Umbilical cord (tissue), 2 donors: ENCODE results near the gene EFL1. TPM values are rescaled to one million over a fixed set of nuclear protein-coding genes. Genes with fewer than 3 reads are reported as not detected.

Experiments
- DNase-seq: peaks from one replicate; pipeline ENCODE4 v3.0.0-alpha.2; 2015; ENCODE audit warnings: low spot score
- total RNA-seq: library from RNA; depleted of rRNA; stranded (reverse); fragments of >200 nt; gene quantifications from one replicate; pipeline ENCODE4 v1.2.3, GENCODE V29; 2014; ENCODE audit warnings: low replicate concordance; ENCODE audit not compliant: insufficient read depth

The EFL1 gene
- total RNA-seq, 1 donor from 2014 or later: 12.5 TPM

- DNase-seq: no peak
These were observed 137.9 kb downstream of the EFL1 start for GRCh38 chr15:82124331-82125263.

DNA sequence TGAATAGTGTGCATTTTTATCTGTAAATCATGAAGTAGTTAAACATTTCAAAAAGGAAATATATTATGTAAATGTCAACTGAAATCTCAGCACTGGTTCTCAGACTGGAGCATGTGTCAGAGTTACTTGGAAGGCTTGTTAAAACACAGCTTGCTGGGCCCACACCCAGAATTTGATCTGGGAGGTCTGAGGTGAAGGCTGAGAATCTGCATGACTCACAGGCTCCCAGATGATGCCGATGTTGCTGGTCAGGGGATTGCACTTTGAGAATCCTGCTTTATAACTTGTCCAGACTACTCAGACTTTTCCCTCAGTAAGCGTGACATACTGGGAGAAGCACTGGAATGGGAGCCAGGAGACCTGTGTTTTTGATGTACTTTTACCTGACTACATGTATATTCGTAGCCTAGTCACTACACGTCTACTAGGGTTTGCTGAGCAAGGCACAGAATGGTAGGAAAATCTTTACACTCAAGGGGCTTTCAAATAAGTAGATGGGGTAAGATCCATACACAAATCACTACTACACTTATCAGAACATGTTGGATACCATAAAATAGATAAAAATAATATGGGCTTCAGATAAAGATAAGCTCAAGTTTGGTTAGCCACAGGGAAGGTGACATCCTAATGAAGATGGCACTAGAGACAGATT, 139.7 kb downstream of the EFL1 start:
- DNase-seq: peak; percentile 96

DNA sequence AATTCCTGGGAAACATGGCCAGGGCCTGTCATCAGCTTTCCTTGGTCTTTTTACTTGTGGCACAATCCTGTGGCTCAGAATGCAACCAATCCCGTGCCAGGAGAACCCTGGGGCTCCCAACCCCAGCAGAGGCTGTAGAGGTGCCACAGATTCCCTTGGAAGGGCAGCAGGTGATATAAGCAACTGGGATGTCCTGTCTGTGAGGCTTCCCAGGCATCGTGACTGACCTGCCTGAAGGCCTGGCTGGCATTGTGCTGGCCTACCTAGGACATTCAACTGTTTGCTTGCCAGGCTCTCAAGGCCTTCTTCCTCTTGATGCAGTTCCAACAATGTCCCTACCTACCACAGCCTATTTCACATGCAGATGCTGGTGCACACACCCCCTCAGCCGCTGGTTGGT, 144.5 kb downstream of the EFL1 start:
- no peak for DNase-seq

GRCh38 chr15:82117296-82117695, 145.2 kb downstream of the EFL1 start:
- no peak for DNase-seq

- DNase-seq: no peak
These were observed 147.9 kb downstream of the EFL1 start for GRCh38 chr15:82114660-82115059.

DNA sequence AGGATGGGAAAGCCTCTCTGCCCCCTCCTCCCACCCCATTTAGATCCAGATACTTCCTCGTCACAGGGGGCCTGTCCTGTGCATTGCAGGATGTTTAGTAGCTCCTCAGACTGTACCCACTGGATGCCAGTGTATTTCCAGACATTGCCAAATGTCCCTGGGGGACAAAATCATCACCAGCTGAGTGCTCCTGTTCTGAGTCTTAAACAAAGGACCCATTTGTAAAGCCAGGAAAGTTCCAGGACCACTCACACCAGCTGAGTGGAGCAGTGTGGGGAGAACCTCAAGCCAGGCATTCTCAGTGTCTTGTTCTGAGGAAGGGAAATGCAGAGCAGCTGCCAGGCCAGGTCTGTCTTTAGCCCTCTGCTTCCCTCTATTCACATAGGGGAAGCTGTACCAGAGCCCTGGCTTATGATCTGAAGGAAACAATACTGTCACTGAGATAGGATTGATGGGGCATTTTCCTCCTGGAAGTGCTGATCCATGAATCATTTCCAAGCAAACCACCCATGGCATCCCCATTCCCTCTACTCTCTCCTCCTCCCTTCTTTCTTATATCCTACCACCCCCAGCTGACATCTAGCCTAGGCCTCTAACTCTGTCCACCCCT, 149.3 kb downstream of the EFL1 start:
- DNase-seq: no peak

DNA sequence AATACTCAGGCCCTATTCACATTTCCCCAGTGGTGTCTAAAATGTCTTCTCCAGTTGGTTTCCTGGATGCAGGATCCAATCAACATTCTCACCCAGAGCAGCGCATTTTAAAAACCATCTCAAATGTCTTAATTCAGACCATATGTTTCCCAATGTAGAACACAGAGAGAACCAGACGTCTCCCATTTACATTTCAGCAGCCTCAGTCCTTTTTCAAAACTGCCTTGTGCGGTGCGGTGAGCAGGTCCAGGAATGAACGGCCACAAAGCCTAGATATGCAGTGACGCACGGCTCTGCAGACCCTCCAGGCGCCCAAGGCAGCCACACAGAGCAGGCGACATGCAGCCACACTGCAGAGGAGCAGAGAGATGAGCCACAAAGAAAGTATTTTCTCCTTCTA, 150.6 kb downstream of the EFL1 start:
- DNase-seq: no peak

DNA sequence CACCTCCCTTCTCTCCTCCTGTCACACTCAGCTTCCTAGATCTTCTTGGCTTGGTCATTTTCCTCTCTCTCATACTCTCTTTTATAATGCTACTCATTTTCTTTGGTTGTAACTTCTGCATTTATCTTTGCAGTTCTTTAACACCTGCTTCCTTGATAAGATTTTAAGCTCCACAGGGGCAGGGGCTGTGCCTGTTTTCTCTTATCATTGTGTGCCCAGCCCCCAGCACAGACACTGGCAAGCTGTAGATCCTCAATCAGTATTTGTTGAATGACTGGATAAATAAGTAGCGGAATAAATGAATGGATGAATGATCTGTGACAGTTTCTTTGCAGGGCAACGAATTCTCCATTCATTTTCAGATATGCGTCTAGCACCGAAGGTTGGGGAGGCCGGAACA, 152.4 kb downstream of the EFL1 start:
- DNase-seq: no peak

DNA sequence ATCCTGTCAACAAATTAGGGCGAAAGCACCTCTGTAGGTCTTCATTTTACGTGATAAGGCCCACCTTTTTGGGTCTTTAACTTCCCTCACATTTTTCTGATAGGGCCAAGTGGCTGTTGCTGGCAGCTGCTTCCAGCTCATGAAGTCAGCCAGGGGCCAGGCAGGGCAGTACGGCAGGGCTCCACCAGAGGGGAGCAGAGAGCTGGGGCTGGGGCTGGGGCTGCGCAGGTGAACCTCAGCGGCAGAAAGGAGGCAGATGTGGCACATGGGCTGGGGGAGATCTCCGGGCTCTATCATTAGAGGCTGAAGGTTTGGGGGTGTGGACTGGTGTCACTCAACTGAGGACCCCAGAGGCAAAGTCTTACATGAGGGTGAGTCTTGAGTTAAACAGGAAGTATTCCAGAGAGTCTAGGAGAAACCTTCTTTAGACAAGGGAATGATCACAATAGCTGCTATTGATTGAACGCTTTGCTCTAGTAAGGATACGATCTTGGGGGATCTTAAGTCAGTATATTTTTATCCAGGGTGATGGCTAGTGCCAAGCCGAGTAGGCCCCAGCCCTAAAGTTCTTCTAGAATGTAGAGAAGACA, 153.9 kb downstream of the EFL1 start:
- no peak for DNase-seq

DNA sequence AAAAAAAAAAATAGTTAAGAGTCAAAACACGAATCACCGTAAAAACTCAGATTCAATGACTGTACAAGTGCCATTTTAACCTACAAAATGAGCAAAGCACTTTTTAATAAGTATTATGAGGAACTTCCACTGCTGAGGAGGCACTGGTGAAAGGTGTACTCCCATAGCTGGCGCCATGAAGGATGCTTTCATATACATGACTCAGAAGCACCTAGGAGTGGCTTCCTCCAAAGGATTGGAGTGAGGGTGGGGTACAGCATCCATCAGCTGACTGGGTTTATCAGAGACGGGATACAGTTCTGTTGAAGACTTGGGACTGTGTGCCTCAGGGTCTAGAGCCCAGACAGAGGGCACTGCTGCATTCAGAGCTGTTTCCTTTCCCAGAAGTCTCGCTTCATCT, 155.9 kb downstream of the EFL1 start:
- no peak for DNase-seq

DNA sequence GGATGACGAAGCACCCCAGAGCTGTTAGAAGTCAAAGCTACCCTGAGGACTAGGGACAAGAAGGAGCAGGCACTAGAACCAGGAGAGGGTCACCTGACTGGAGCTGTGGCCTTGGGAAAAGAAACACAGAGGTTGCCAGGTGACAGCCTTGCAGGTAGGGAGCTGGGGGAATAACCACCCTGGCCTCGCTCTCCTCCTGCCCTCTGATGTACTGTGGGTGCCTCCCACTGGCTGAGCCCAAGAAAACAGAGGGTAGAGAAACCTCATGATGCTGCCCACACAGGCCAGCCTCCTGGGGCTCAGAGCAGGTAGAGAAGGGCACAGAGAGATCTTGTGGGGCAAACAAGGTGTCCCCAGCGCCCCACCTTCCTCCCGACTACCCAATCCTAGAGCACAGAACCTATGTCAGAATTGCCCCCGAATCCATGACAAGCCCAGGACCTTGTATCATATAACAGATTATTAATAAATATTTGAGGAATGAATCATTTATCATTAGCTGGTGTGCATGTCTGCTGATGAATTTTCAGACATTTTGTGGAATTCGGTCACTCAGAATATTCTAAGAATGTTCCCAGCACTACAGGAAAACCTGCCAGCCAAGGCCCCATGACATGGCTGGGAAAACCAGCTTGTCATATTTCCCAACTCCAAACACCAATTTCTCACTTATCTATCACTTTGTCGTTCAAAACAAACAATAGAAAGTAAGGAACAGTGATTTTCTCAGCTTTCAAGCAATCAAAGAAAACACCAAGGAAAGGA, 156.9 kb downstream of the EFL1 start:
- DNase-seq: no peak

GRCh38 chr15:82103468-82103867, 159.1 kb downstream of the EFL1 start:
- DNase-seq: no peak

DNA sequence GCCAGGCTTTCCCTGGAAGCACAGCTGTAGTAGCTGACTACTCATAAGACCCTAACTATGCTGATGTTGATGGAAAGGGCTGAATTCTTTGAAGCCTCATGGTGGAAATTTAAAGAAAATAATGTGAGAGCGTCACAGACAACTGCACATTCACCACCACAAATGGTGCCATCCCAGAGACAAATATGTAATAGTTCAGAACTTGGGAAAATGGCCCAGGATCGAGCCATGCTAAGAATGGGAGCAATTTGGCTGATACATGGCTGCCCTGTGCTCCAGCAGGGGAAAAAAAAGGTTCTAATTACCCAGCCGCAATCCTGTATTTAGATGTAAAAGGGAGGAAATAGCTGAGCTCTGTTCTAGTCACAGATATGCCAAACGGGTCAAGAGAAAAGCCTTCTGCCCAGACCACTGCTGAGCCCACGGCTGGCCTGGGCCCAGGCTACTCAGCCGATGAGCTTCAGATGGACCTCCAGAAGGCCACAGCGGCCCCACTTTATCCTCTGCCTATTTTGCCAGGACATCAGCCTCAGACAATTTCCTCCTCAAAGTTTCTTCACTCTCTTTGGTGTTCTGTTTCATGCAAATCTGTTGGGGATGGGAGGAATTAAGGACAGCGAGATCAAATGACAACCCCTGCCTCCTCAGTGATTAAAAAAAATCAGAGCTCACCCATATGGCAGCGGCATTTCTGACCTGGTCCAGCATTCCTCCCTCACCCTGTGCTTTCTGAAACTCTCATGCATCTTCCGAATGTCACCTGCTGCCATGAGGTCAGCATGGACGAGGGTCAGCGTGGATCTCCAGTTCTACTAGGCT, 162.2 kb downstream of the EFL1 start:
- DNase-seq: peak; percentile 38

DNA sequence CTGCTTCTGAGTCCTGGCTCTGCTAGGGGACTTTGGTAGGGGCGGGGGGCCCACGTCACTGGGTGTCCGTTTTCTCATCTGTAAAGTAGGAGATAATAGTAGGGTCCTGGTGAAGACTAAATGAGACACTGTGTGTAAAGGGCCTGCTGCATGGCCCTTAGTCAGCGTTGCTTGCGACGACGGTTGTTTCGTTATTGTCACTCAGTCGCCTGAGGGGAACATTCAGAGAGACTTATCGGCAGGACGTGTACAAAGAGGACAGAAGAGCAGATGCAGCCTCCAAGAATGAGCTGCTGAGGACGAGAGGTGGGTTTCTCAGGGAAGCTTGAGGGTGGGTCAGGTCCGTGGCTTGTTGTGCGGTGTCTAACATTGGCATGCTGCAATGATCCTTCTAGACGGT, 163.9 kb downstream of the EFL1 start:
- no peak for DNase-seq

DNA sequence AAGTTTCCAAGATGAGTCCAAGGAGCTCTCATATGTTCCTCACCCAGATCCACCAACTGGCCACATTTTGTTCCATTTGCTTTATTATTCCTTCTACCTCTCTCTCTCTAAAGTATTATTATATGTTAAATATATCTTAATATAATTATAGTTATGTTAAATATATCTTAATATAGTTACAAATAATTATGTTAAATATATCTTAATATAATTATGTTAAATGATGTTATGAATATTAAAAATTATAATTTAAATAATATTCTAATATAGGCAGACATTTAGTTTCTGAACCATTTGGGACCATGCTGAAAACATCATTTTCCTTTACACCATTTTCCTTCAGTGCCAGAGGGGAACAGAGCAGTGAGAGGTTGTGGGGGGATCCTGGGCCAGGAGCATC, 166.7 kb downstream of the EFL1 start:
- DNase-seq: no peak

GRCh38 chr15:82093774-82094211, 168.7 kb downstream of the EFL1 start:
- DNase-seq: no peak

DNA sequence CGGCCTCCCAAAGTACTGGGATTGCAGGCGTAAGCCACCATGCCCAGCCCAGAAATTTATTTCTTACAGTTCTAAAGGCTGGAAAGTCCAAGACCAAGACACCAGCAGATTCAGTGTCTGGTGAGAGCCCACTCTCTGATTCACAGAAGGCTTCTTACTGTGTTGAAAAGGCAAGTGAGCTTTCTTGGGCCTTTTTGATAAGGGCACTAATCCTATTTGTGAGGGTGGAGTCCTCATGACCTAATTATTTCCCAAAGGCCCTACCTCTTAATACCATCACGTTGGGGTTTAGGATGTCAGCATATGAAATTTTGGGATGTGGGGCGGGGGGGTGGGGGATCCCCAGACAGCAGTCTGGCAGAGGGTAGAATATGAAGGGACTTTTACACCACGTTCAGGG, 169.2 kb downstream of the EFL1 start:
- no peak for DNase-seq

DNA sequence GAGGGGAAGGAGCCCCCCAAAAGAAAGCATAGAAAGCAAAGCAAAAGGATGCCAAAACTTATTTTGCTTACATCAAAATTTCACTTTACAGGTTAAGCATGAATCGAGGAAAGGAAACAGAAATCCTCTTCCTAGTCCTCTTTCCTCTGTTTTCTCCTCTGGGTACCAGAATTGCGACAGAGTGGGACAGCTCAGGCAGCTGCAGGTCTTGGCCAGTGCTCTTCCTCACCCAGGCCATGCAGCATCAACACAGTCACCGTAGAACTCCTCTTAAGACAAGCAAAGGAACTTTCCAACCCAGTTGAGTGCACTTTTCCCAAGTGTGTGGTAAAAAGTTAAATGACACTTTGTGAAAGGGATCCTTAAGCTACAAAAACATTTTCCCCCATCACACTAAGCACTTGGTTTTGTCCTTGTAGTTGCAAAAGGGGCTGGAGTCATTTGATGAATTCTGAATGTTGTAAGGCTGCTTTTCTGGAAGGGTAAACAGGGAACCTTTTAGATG, 170.8 kb downstream of the EFL1 start:
- DNase-seq: no peak

- no peak for DNase-seq
These were observed 176.1 kb downstream of the EFL1 start for GRCh38 chr15:82086243-82086995.
